IMR-90 (cell line): Measurements from ENCODE around the gene SLX9.

Experiments used
- BHLHE40 ChIP-seq: fragments of 150-350 bp; IDR thresholded peaks from 2 replicates; pipeline ENCODE4 v1.6.1; 2016; ENCODE audit warnings: mild to moderate bottlenecking, low read depth, low read length
- CEBPB ChIP-seq: IDR thresholded peaks from 2 replicates; pipeline ENCODE4 v1.6.1; 2012; ENCODE audit warnings: low read depth, low read length, improper control_type of control experiment
- CTCF ChIP-seq: conservative IDR thresholded peaks from 2 replicates; pipeline ENCODE4 v1.5.1; 2012; ENCODE audit warnings: mild to moderate bottlenecking, low read depth, low read length, improper control_type of control experiment
- MAFK ChIP-seq: IDR thresholded peaks from 2 replicates; pipeline ENCODE4 v1.6.1; 2012; ENCODE audit warnings: low read depth, low read length, improper control_type of control experiment
- MXI1 ChIP-seq: IDR thresholded peaks from 2 replicates; pipeline ENCODE4 v1.6.1; 2012; ENCODE audit warnings: low read depth, mild to moderate bottlenecking, low read length, moderate library complexity, borderline replicate concordance
- POLR2A ChIP-seq: IDR thresholded peaks from 2 replicates; pipeline ENCODE4 v1.6.1; 2012; ENCODE audit warnings: mild to moderate bottlenecking, low read depth, low read length
- RAD21 ChIP-seq: IDR thresholded peaks from 2 replicates; pipeline ENCODE4 v1.6.1; 2012; ENCODE audit warnings: low read length, improper control_type of control experiment
- RFX5 ChIP-seq: IDR thresholded peaks from 2 replicates; pipeline ENCODE4 v1.8.0; 2012; ENCODE audit warnings: low read depth, mild to moderate bottlenecking, low read length, moderate library complexity
- SMC3 ChIP-seq: fragments of 150-350 bp; IDR thresholded peaks from 2 replicates; pipeline ENCODE4 v1.6.1; 2016; ENCODE audit warnings: low read depth, mild to moderate bottlenecking, antibody characterized with exemption, low read length, moderate library complexity
- USF2 ChIP-seq: fragments of 150-350 bp; IDR thresholded peaks from 2 replicates; pipeline ENCODE4 v1.6.1; 2017; ENCODE audit warnings: mild to moderate bottlenecking, antibody characterized with exemption, low read length, low read depth

- no peak for TF ChIP-seq CEBPB
- no peak for TF ChIP-seq MAFK
- TF ChIP-seq SMC3: no peak
- no peak for TF ChIP-seq CTCF
- TF ChIP-seq MXI1: no peak
- no peak for TF ChIP-seq BHLHE40
- TF ChIP-seq RFX5: no peak
- TF ChIP-seq USF2: no peak
- no peak for TF ChIP-seq POLR2A
- TF ChIP-seq RAD21: no peak
Observed at GRCh38 chr21:45019076-45019886, 79.5 kb downstream of the SLX9 start.
